NCI-H128 (cell line): ENCODE measurements around the gene CLINT1.
"Not testable (repeated sequence)": the region's sequence is repeated elsewhere in the genome, so short reads cannot be mapped to it uniquely, and the experiment has no call there.

Experiments
- DNase-seq: peaks from one replicate; lab custom pipeline; 2025; ENCODE audit not compliant: unreplicated experiment; lab: John Stamatoyannopoulos, UW

The CLINT1 gene

DNA sequence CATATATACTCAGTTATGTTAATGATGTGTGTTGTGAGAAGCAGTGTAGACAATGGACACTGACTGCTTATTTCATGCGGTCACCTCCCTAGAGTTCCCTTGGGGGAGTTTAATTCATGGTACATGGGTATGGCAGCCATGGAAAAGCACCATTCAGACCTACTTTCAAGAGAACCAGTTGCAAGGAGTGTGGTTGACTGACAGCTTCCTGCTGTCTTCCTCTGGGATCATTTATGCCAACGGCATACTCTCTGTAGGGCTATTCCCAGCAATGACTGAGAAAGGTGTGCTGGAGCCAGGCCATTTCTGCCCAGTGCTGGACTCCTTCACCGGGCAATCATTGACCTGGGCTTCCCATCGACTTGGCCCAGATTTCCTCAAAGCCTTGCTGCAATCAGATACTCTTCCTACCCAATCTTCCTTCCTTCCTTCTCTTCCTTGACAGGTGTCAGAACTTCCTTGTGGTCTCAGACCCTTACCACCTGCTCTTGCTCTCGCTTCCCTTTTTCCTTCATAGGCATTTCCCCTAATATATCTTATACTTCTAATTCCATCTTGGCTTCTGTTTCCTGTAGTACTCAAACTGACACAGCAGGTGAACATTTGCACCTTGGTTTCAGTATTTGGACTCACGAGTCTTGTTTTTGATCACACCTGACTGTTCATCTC, 3.4 kb upstream of the CLINT1 start:
- DNase-seq, result no peak

DNA sequence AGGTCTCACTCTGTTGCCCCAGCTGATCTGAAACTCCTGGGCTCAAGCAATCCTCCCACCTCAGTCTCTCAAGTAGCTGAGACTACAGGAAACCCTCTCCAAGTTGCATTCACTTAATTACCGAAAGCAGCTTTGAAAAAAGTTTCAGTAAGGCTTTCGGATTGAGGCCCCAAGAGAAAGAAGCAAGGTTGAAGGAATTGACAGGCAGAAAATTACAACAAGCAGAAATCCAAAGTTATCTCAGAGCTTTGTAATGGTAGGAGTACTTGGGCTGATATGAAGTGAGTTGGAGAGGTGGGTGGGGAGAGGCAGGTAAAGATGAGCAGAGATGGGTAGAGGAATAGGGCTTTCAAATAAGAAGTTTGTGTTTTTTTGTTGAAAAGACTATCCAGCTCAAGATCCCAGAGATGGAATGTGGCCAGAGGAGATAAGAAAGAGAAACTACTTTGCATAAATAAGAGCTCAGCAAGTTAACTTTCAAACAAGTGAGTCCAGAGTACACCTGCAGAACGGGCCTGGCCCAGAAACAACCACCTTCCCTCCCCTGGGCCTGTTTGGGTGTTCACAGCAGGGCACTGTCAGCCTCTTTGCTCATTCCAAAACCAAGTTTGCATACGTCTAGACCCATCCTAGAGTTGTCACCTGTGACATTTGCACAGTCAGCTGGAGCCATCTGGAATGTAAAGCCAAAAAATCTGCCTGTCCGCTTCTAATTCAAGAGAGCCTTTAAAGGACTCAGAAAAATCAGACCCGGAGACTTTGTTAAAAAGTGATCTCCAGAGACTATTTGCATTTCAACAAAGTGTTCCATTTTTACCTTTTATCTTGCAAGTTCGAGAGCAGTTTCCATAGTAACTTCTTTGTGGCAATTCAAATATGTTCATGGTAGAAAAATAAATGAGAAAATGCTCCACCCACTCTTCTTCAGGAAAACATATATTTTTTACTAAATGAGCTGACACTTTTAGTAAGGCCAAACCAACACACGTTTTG, 2.2 kb upstream of the CLINT1 start:
- no peak for DNase-seq

DNA sequence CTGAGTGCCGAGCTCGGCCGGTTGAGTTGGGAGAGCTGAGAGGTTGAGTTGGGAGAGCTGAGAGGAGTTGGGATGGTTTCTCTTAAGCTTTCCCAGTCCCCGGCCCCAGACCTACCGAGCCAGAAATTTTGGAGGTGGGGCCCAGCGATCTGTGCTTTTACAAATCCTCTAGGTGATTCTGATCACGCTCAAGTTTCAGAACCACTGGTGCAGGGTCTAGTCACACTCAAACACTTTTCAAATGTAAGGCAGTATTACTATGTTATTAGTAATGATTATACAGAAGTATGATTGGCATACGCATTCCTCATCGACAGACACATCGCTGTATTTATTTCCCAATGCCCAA, 256 bp upstream of the CLINT1 start:
- DNase-seq, result no peak

DNA sequence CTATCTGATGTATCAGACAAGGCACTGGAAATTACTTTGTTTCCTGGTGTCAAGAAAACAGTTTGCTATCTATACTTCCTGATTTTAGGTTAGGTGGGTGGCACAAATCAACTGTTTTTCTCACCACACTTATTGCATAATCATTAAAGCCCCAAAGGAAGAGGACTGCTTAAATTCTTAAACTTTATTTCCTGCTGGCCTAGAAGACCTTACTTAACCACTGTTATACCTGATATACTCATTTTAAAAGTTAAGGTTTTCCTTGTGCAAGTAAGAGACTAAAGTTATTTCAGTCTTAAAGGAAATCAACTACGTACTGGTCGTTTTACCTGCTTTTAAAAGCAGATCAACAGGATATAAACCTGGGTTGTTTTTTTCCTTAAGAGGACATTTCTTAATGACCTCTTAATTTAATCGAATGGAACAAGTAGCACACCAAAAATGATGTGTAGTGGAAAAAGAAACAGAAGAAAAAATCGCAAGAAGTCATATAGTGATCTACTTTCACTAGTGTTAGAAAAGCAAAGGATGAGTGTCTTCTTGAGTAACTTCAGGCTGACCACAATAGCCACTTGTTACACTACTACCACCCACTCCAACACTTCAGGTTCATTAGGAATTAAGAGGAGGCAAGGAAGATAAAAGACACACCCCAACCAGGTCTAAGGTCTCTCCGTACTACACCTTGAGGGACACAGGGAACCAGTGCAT, 974 bp downstream of the CLINT1 start:
- no peak for DNase-seq

DNA sequence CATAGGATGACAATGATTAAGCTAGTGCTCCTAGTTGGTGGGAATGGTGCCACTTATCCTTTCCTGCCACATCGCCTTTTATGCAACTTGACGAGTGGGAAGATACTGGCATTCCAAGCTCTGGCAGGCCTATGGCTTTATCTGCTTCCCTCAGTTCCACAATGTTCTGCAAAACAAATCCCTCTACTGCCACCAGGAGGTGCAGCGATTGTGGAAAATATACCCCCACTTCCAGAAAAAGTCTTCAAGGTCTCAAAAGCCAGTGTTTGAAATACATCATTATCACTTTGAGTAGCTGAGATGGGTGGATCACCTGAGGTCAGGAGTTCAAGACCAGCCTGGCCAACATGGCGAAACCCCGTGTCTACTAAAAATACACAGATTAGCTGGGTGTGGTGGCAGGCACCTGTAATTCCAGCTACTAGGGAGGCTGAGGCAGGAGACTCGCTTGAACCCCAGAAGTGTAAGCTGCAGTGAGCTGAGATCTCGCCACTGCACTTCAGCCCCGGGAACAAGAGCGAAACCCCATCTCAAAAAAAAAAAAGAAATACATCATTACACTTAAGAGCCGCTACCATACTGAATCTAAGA, 3.4 kb downstream of the CLINT1 start:
- DNase-seq, result no peak

DNA sequence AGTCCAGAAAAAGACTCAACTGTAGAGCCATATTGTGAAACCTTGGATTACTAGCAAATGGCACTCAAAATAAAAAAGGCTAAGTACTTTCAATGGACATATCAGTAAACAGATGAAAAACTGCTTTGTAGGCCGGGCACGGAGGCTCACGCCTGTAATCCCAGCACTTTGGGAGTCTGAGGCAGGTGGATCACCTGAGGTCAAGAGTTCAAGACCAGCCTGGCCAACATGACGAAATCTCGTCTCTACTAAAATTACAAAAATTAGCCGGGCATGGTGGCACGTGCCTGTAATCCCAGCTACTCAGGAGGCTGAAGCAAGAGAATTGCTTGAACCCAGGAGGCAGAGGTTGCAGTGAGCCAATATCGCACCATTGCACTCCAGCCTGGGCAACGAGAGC, 5.6 kb downstream of the CLINT1 start:
- DNase-seq, result not testable (repeated sequence)

DNA sequence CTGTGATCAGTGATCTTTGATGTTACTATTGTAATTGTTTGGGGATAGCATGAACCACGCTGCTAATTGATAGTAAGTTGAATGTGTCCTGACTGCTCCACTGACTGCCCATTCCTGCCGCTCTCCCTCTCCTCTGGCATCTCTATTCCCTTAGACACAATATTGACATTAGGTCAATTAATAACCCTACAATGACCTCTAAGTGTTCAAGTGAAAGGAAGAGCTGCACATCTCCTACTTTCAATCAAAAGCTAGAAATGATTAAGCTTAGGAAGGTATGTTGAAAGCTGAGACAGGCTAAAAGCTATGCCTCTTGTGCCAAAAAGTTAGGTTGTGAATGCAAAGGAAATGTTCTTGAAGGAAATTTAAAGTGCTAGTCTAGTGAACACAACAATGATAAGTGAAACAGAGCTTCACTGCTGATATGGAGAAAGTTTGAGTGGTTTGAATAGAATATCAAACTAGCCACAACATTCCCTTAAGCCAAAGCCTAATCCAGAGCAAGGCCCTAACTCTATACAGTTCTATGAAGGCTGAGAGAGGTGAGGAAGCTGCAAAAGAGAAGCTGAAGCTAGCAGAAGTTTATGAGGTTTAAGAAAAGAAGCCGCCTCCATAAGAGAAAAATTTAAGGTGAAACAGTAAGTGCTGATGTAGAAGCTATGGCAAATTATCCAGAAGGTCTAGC, 12.9 kb downstream of the CLINT1 start:
- DNase-seq, result no peak

DNA sequence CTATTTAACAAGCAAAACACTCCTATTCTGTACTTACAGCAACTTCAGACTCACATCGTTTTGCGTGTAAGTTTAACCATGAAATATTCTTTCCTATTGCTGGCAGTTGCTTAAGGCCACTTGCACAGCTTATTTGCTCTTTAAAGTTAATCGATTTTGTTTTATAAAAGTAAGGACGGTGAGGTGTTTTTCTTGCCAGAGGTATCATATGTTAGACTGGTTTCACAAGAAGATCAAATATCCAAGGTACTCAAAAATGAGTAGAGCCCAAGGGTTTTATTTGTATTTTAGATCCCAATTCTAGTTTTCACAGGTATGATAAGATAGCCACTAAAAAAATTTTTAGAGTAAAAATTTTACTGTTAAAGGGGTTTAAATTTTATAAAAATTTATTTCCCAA, 16.2 kb downstream of the CLINT1 start:
- no peak for DNase-seq

DNA sequence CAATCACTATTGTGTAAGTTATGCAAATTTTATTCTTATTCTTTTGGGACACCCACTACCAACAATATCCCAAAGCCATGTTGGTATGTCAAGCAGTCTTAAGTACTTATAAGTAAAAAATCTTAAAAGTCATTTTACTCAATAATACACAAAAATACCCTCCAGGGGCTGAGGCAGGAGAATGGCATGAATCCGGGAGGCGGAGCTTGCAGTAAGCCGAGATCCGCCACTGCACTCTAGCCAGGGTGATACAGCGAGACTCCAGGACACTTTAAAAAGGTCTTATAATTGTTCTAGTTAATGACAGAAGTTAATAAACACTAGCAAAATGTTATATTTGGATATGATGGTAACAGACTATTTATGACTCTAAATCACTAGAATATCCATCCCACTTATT, 16.8 kb downstream of the CLINT1 start:
- no peak for DNase-seq

DNA sequence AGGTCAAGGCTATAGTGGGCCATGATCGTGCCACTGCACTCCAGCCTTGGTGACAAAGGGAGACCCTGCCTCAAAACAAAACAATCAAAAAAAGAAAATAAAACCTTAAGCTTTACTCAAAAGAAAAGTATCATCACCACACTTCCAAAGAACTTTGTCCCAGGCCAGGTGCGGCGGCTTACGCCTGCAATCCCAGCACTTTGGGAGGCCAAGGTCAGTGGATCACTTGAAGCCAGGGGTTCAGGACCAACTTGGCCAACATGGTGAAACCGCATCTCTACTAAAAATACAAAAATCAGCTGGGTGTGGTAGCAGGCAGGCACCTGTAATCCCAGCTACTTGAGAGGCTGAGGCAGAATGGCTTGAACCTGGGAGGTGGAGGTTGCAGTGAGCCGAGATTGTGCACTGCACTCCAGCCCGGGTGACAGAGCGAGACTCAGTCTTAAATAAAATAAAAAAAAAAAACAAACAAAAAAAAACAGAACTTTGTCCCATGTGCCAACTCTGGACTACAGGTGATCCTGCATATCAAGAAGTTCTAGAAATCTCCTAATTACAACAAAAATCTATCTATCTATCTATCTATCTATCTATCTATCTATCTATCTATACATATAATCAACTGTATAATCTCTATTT, 19.7 kb downstream of the CLINT1 start:
- no peak for DNase-seq

DNA sequence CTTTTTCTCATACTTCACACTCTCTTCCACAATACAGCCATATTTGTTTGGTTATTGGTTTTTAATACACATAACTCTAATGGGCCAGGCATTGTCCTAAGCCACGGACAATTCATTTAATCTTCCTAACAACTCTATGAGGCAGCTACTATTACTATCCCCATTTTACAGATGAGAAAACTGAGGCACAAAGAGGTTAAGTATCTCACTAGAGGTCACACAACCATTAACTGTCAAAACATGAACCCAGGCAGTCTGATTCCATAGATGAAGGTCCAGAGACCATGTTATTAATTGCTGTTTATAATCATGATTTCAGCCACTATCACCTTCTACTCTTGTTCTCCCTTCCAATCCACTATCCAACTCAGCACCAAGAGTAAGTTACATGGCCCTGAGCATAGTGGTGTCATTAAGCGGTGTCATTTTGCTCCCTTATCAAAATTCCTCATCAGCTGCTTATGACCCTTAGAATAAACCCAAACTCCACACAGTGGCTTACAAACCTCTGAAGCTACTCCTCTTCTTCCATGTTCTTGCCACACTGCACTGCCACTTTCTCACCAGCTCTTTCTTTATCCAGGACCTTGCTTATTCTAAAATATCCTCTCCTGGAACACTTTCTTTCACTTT, 22.7 kb downstream of the CLINT1 start:
- no peak for DNase-seq

DNA sequence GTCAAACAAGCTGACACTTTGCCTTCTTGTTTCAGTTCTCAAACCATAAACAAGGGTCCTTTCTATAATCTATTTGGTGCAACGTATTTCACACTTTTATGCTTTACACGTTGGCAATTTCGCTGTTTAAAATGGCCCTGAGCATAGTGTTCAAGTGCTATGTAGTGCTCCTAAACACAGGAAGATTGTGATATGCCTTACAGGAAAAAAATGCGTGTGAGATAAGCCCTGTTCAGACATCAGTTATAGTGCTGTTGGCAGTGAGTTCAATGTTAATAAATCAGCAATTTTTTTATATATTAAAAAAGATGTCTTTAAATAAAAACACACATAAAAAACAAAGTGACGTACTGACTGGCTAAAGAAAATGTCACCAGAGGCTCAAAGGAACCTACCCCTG, 23.9 kb downstream of the CLINT1 start:
- DNase-seq, result no peak

DNA sequence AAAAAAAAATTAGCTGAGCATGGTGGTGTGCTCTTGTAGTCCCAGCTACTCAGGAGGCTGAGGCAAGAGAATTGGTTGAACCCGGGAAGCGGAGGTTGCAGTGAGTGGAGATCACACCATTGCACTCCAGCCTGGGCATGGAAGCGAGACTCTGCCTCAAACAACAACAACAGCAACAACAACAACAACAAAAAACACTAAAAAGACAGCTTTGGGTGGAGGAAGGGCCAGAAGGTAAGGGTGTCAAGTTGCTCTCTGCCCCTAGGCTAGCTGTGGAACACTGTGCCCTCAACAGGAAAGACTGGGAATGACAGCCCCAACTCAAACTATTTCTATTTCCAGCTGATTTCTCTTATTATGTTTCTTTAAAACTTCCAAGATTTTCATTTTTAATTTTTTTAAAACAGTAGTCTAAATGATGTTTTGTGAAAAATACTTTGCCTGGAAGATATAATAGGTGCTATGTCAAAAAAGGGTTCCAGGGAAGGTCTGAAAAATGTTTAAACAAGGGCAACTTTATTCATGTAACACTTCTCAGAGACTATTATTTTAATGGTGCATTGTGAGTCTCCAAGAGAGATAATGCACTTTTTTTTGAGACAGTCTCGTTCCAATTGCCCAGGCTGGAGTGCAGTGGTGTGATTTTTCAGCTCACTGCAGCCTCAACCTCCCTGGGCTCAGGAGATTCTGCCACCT, 29.9 kb downstream of the CLINT1 start:
- DNase-seq, result no peak

DNA sequence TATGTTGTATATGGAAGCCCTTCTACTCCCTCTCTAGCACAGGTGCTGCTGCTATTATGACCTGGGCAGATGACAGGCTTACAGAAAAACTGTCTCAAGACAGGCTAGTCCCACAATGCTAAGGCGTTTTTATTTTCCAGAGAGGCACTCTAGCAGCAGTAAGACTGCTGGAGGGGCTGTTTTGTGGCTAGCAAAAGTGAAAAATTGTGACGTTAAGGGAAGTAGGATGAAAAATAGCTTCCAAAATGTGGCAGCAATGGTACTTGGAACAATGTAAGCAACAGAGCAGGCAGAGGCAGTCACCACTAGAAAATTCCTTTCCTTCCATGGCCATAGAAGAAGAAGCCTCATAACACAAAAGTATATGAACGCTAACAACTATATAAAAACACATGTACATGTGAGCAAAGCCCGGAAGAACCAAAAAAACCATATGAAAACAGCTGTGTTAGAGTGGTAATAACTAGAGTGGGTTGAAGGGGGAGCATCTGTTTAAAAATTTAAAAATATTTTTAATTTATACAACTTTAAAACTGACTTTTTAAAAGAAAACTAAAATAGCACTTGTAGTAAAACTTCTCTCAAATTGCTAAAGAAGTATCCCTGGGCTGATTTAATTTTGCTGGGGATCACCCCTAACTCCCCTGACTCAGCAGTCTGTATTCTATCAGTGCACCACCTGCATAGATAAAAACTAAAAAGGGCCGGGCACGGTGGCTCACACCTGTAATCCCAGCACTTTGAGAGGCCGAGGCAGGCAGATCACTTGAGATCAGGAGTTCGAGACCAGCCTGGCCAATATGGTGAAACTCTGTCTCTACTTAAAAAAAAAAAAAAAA, 30.6 kb downstream of the CLINT1 start:
- no peak for DNase-seq

DNA sequence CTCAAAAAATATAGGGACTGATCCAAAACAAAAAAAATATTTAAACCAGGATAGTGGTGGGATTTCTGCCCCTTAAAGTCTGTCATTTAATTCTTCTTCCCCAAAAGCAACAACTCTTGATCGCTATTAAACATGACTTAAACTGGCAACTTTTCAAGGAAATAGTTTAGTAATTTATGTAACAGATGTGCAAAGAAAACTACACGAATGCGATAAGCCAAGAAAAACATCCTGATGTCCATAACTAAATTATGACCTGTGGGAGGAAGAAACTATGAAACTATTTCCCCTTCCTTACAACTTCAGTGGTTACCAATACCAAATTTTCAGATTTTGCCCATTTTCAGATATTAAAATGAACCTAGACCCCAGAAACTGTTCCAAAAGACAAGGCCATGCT, 31.5 kb downstream of the CLINT1 start:
- no peak for DNase-seq

DNA sequence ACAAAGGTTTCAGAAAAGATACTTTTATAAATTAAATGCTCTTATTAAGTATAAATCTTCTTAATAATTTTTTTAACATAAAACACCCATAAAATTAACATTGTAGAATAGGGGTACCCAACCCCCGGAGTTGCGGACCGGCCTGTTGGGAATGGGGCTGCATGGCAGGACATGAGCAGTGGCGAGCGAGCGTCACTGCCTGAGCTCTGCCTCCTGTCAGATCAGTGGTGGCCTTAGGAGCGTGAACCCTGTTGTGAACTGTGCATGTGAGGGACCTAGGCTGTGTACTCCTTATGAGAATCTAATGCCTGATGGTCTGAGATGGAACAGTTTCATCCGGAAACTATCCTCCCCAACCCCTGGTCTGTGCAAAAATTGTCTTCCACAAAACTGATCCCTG, 35.3 kb downstream of the CLINT1 start:
- no peak for DNase-seq

DNA sequence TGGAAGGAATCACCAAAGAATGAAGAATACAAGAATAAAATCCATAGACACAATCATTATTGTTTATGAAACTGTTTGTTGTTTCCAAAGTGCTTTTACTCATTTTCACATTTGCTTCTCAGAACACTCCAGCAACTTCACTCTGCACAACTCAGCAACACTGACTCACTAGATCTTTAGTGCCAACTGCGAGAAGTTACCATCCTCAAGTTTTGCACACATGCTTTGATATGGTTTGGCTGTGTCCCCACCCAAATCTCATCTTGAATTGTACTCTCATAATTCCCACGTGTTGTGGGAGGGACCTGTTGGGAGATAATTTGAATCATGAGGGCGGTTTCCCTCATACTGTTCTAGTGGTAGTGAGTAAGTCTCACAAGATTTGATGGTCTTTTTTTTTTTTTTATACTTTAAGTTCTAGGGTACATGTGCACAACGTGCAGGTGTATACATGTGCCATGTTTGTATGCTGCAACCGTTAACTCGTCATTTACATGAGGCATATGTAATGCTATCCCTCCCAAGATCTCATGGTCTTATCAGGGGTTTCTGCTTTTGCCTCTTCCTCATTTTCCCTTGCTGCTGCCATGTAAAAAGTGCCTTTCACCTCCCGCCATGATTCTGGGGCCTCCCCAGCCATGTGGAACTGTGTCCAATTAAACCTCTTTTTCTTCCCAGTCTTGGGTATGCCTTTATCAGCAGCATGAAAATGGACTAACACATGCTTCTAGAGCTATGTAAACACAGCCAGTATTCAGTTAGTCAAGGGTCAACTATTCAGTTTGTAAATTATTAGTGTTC, 36.9 kb downstream of the CLINT1 start:
- DNase-seq, result no peak

DNA sequence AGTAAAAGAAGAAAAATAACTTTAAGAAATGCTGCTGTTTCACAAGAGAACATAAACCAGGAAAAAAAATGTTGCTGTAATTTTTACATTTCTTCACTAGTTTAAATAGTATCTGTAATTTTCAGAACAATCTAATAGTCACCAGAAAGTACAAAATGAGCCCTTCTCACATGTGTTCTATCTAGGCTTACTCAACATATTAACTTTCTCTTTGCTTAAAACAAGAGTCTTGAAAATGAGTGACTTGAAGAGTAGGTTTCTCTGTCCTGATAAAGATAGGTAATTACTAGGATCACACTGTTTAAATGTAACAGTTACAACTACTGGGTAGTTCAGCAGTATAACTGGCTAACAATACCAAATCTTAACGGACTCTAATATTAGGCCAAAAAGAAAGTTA, 37.5 kb downstream of the CLINT1 start:
- DNase-seq, result no peak
